ENCODE data around the gene ANK2.

DNA sequence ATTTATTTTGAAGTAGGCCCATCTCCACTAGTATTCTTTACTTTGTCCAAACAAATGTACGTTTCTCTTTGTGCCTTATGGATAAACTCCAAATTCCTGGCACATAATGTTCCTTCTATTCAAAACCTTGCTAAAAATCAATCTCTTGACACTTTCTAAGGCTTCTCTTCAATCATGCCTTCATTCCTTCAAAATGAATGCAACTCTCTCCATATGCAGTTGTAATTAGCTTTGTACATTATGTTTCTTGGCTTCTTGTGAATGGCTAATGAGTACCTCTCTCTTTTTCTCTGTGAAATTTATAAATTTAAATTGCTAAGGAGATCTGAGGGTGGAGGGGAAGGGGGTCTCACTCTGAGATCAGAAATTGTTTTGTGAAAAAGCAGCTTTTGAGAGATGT is 24.0 kb upstream of the ANK2 start:
- TF ChIP-seq, protein P1, sequence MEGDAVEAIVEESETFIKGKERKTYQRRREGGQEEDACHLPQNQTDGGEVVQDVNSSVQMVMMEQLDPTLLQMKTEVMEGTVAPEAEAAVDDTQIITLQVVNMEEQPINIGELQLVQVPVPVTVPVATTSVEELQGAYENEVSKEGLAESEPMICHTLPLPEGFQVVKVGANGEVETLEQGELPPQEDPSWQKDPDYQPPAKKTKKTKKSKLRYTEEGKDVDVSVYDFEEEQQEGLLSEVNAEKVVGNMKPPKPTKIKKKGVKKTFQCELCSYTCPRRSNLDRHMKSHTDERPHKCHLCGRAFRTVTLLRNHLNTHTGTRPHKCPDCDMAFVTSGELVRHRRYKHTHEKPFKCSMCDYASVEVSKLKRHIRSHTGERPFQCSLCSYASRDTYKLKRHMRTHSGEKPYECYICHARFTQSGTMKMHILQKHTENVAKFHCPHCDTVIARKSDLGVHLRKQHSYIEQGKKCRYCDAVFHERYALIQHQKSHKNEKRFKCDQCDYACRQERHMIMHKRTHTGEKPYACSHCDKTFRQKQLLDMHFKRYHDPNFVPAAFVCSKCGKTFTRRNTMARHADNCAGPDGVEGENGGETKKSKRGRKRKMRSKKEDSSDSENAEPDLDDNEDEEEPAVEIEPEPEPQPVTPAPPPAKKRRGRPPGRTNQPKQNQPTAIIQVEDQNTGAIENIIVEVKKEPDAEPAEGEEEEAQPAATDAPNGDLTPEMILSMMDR (IDR thresholded peaks at IDR 0.05; ENCODE audit: insufficient read depth, low read length, poor library complexity, severe bottlenecking) = no peak
- no peak for TF ChIP-seq EZH2phosphoT487 (conservative IDR thresholded peaks at IDR 0.05; ENCODE audit: low read length)

All from SU-DHL-6 (cell line).